HFFc6 (cell line): Measurements from ENCODE around the gene NCR1. TPM values are rescaled to one million over a fixed set of nuclear protein-coding genes. Genes with fewer than 3 reads are reported as not detected.
"Not testable (repeated sequence)": the region's sequence is repeated elsewhere in the genome, so short reads cannot be mapped to it uniquely, and the experiment has no call there.

ENCODE experiments used
- DNase-seq: peaks from one replicate; pipeline ENCODE4 v3.0.0-alpha.2; 2018
- H3K27ac Mint-ChIP-seq: 2 replicates; pipeline ENCODE4 v1.8.0; 2020; ENCODE audit warnings: mild to moderate bottlenecking, mixed read lengths
- H3K27me3 Mint-ChIP-seq: 2 replicates; pipeline ENCODE4 v1.8.0; 2021; ENCODE audit warnings: mild to moderate bottlenecking, moderate library complexity, mixed read lengths; ENCODE audit not compliant: insufficient read depth
- H3K36me3 Mint-ChIP-seq: 2 replicates; pipeline ENCODE4 v1.8.0; 2021; ENCODE audit warnings: low read depth, mixed read lengths
- H3K4me1 Mint-ChIP-seq: 2 replicates; pipeline ENCODE4 v1.8.0; 2020; ENCODE audit warnings: low read depth, mixed read lengths
- H3K4me3 Mint-ChIP-seq: 2 replicates; pipeline ENCODE4 v1.8.0; 2020; ENCODE audit warnings: mild to moderate bottlenecking, moderate library complexity, mixed read lengths
- H3K9me3 Mint-ChIP-seq: 2 replicates; pipeline ENCODE4 v1.8.0; 2020; ENCODE audit warnings: mild to moderate bottlenecking, mixed read lengths
- CTCF ChIP-seq: fragments of 200-600 bp; sonication (generic); IDR thresholded peaks from 2 replicates; pipeline ENCODE4 v1.5.0; 2021; ENCODE audit warnings: antibody characterized with exemption, mild to moderate bottlenecking
- total RNA-seq, 6 experiments: library from RNA; stranded (reverse); fragmentation: NEBNext Ultra II Directional; extraction: Animal tissue kit (Norgen Biotek cat#: 25700); gene quantifications; 2 replicates in 1 of 6; 3 replicates in 5 of 6; pipeline ENCODE4 v1.2.3, GENCODE V29; 2021

The NCR1 gene
- total RNA-seq, 6 experiments from 2014 or later: not detected

GRCh38 chr19:54919646-54920563 lies 14.0 kb downstream of the NCR1 start:
- not testable (repeated sequence) for H3K4me1 Mint-ChIP-seq, H3K36me3 Mint-ChIP-seq, H3K27ac Mint-ChIP-seq, H3K4me3 Mint-ChIP-seq, H3K27me3 Mint-ChIP-seq, DNase-seq
- peak; percentile 25; the same call in 1 of the 2 replicates for TF ChIP-seq CTCF
- H3K9me3 Mint-ChIP-seq: peaks cover 32% of the 10 kb centered on the region

- Mint-ChIP-seq H3K36me3 (peaks cover 10% of the 10 kb centered on the region; the same call in 1 of the 2 replicates), H3K4me3 (no peak overlapping the region), H3K27me3 (no peaks in the 10 kb centered on the region), H3K27ac (no peak overlapping the region), H3K9me3 (peaks cover 38% of the 10 kb centered on the region), H3K4me1 (no peaks in the 10 kb centered on the region)
- DNase-seq: no peak
- no peak for TF ChIP-seq CTCF
Observed at GRCh38 chr19:54921082-54921481, 15.1 kb downstream of the NCR1 start.

GRCh38 chr19:54923276-54923675 lies 17.3 kb downstream of the NCR1 start:
- TF ChIP-seq CTCF: no peak
- no peak overlapping the region for H3K27ac Mint-ChIP-seq
- H3K4me3 Mint-ChIP-seq: no peak overlapping the region
- H3K27me3 Mint-ChIP-seq: peaks cover 1% of the 10 kb centered on the region; the same call in 1 of the 2 replicates
- peaks cover 45% of the 10 kb centered on the region for H3K9me3 Mint-ChIP-seq
- DNase-seq: no peak
- peaks cover 10% of the 10 kb centered on the region; the same call in 1 of the 2 replicates for H3K36me3 Mint-ChIP-seq
- no peaks in the 10 kb centered on the region for H3K4me1 Mint-ChIP-seq

GRCh38 chr19:54928299-54928698 lies 22.4 kb downstream of the NCR1 start:
- DNase-seq: no peak
- no peak for TF ChIP-seq CTCF
- peaks cover 64% of the 10 kb centered on the region for H3K9me3 Mint-ChIP-seq
- H3K27me3 Mint-ChIP-seq: peaks cover 1% of the 10 kb centered on the region; the same call in 1 of the 2 replicates
- H3K4me1 Mint-ChIP-seq: no peaks in the 10 kb centered on the region
- peaks cover 11% of the 10 kb centered on the region for H3K36me3 Mint-ChIP-seq
- no peak overlapping the region for H3K27ac Mint-ChIP-seq
- no peak overlapping the region for H3K4me3 Mint-ChIP-seq

GRCh38 chr19:54937926-54938325 lies 32.0 kb downstream of the NCR1 start:
- no peak overlapping the region for H3K27ac Mint-ChIP-seq
- TF ChIP-seq CTCF: no peak
- peaks cover 3% of the 10 kb centered on the region; the same call in 1 of the 2 replicates for H3K27me3 Mint-ChIP-seq
- no peaks in the 10 kb centered on the region for H3K36me3 Mint-ChIP-seq
- no peaks in the 10 kb centered on the region for H3K4me1 Mint-ChIP-seq
- DNase-seq: no peak
- H3K9me3 Mint-ChIP-seq: peaks cover 65% of the 10 kb centered on the region
- H3K4me3 Mint-ChIP-seq: no peak overlapping the region
